Astrocyte of the cerebellum (primary cell): ENCODE data around the gene CTSG.

ENCODE experiments used
- DNase-seq: peaks from one replicate; pipeline ENCODE4 v3.0.0-alpha.2; 2011; ENCODE audit warnings: low read depth
- H3K4me3 ChIP-seq: 2 replicates; pipeline ENCODE4 v1.5.1; 2011; ENCODE audit warnings: mild to moderate bottlenecking, low read depth, low read length, moderate library complexity
- in situ Hi-C: cut with HindIII; loops from 2 replicates; pipeline ENCODE4 v1.10.0; 2017; ENCODE audit warnings: low sequenced_read_pairs
- TF ChIP-seq, protein P1 (sequence below): IDR thresholded peaks from 2 replicates; pipeline ENCODE4 v1.5.1; 2012; ENCODE audit warnings: low read length, low read depth, moderate library complexity, mild to moderate bottlenecking; ENCODE audit errors: missing control alignments

CTSG gene

GRCh38 chr14:24576182-24576581 lies at the start of gene CTSG:
TSS of gene CTSG (minus strand) at chr14:24576250. CDS start at chr14:24576223, 27 bp downstream.
- no peak within 1 kb of the TSS for H3K4me3 ChIP-seq
- DNase-seq = no peak
- in situ Hi-C loops = no loop called here
- TF ChIP-seq, protein P1, sequence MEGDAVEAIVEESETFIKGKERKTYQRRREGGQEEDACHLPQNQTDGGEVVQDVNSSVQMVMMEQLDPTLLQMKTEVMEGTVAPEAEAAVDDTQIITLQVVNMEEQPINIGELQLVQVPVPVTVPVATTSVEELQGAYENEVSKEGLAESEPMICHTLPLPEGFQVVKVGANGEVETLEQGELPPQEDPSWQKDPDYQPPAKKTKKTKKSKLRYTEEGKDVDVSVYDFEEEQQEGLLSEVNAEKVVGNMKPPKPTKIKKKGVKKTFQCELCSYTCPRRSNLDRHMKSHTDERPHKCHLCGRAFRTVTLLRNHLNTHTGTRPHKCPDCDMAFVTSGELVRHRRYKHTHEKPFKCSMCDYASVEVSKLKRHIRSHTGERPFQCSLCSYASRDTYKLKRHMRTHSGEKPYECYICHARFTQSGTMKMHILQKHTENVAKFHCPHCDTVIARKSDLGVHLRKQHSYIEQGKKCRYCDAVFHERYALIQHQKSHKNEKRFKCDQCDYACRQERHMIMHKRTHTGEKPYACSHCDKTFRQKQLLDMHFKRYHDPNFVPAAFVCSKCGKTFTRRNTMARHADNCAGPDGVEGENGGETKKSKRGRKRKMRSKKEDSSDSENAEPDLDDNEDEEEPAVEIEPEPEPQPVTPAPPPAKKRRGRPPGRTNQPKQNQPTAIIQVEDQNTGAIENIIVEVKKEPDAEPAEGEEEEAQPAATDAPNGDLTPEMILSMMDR = no peak

GRCh38 chr14:24613747-24614146 lies 37.7 kb upstream of the CTSG start:
- DNase-seq = no peak
- TF ChIP-seq, protein P1 = no peak
- no peak overlapping the region for H3K4me3 ChIP-seq
- in situ Hi-C loops = no loop called here

DNA sequence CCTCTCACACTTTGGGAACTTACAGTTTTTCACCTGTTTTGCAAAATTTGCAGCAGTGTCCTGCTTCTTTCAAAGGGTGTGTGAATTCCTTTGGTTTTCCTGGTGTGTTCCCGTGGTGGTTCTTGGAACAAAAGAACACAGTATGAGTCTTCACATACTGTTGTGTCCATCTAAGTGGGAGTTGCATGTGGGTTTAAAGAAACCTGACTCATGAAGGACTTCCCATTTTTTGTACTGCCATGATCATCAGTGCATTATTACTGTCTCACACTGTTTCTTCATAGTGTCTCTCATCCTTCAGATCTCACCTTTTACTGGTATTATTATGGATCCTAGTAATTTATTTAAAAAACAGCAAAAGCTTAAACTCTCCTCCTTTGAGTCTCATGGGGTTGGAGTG lies 37.2 kb upstream of the CTSG start:
- TF ChIP-seq, protein P1 = no peak
- no peak for DNase-seq
- H3K4me3 ChIP-seq = no peak overlapping the region
- in situ Hi-C loops = no loop called here

GRCh38 chr14:24612196-24612595 lies 36.1 kb upstream of the CTSG start:
- DNase-seq = no peak
- in situ Hi-C loops = no loop called here
- no peak overlapping the region for H3K4me3 ChIP-seq
- TF ChIP-seq, protein P1 = no peak

DNA sequence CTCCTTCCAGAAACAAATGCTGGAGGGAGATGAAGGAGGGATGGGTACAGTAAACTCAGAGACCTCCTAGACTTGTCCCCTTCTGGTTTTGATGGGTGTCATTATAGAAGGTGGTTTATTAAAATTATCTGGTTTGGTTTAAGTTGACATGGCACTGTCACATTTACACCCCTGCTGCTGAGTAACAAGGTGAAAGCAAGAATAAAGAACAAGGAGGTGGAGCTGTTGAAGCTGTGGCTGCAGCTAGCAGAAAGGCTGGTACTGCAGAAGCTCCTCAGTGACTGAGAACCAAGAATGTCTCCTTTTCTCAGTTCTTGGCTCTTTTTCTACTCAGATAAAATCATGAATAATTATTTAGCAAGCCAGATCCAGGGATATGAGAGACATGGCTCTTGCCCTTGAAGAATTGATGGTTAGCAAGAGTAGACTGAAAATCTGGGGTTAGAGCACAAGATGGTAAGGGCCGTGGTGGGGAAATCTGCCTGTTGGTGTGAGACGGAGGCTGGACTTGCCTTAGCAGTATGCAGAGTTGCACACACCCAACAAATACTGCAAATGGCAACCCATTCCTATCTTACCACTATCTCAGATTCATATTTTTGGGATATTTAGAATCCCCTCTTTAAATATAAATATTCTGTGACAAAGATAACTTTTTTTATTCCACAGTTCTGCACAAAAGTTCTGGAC lies 33.8 kb upstream of the CTSG start, which contains the start of gene GZMH:
GZMH (minus strand) TSS at position 31 of the 690 bp plus-strand sequence. CDS start 72 bp downstream, outside the sequence.
- TF ChIP-seq, protein P1 = no peak
- in situ Hi-C loops = no loop called here
- DNase-seq = no peak
- H3K4me3 ChIP-seq = no peak within 1 kb of the TSS

GRCh38 chr14:24607635-24608514 lies 31.8 kb upstream of the CTSG start:
- TF ChIP-seq, protein P1 = no peak
- no peak for DNase-seq
- H3K4me3 ChIP-seq = no peak overlapping the region
- in situ Hi-C loops = no loop called here
